OCI-LY3 (cell line): Measurements from ENCODE around the gene APOC1.

Experiments used
- CTCF ChIP-seq: fragments of 200-600, 300-600 bp; sonication (generic); IDR thresholded peaks from 2 replicates; pipeline ENCODE4 v1.5.1; 2014; ENCODE audit warnings: antibody characterized with exemption, low read length, low read depth
- EZH2phosphoT487 ChIP-seq: fragments of 200-600 bp; shearing (Covaris generic); IDR thresholded peaks from 2 replicates; pipeline ENCODE4 v1.6.1; 2018; ENCODE audit warnings: antibody characterized with exemption, mixed run types, low read depth

- TF ChIP-seq CTCF (no peak), EZH2phosphoT487 (no peak)
These were observed 13.3 kb downstream of the APOC1 start for GRCh38 chr19:44927746-44928145.
